Neural progenitor cell (in vitro differentiated cells): ENCODE results near the gene MACROH2A1.

Experiments
- CTCF ChIP-seq: fragments of 200-600 bp; sonication (generic); IDR thresholded peaks from 2 replicates; pipeline ENCODE4 v1.5.1; 2017; ENCODE audit warnings: antibody characterized with exemption, mild to moderate bottlenecking
- EZH2 ChIP-seq: fragments of 200-600 bp; sonication (generic); IDR thresholded peaks from 2 replicates; pipeline ENCODE4 v1.6.1; 2017; ENCODE audit warnings: antibody characterized with exemption, mild to moderate bottlenecking, moderate library complexity
- EZH2phosphoT487 ChIP-seq: fragments of 200-600 bp; sonication (generic); IDR thresholded peaks from 2 replicates; pipeline ENCODE4 v1.6.1; 2017; ENCODE audit warnings: antibody characterized with exemption

GRCh38 chr5:135400866-135401265 lies 1.8 kb upstream of the MACROH2A1 start:
- TF ChIP-seq EZH2 (no peak), CTCF (no peak), EZH2phosphoT487 (no peak)
